Femur (tissue), 1 donor: Measurements from ENCODE around the gene EML6.
A peak's percentile ranks its signal among the peaks of the same experiment; 100 is the strongest.

Experiments
- DNase-seq: peaks from one replicate; pipeline ENCODE4 v3.0.0-alpha.2; 2017

The EML6 gene

GRCh38 chr2:54708584-54709335, 14.7 kb upstream of the EML6 start:
- peak; percentile 54 for DNase-seq

GRCh38 chr2:54709336-54709809, 14.1 kb upstream of the EML6 start:
- DNase-seq = no peak

GRCh38 chr2:54710216-54710615, 13.2 kb upstream of the EML6 start:
- no peak for DNase-seq

GRCh38 chr2:54712516-54712915, 10.9 kb upstream of the EML6 start:
- DNase-seq = no peak

- DNase-seq = no peak
Measured at GRCh38 chr2:54714996-54715395, 8.5 kb upstream of the EML6 start.

GRCh38 chr2:54716375-54716774, 7.1 kb upstream of the EML6 start:
- no peak for DNase-seq

GRCh38 chr2:54720563-54720962, 2.9 kb upstream of the EML6 start:
- DNase-seq = no peak

GRCh38 chr2:54722641-54723040, 821 bp upstream of the EML6 start:
- DNase-seq = no peak

GRCh38 chr2:54723996-54724559, 616 bp downstream of the EML6 start:
- DNase-seq = no peak

- peak; percentile 38 for DNase-seq
Measured at GRCh38 chr2:54724560-54725342, 1.3 kb downstream of the EML6 start.

GRCh38 chr2:54725343-54726099, 2.1 kb downstream of the EML6 start:
- DNase-seq = no peak

- no peak for DNase-seq
Measured at GRCh38 chr2:54726431-54726830, 3.0 kb downstream of the EML6 start.

GRCh38 chr2:54726940-54727339, 3.5 kb downstream of the EML6 start:
- no peak for DNase-seq

GRCh38 chr2:54728669-54729120, 5.2 kb downstream of the EML6 start:
- DNase-seq = no peak

GRCh38 chr2:54735636-54736035, 12.2 kb downstream of the EML6 start:
- no peak for DNase-seq

- no peak for DNase-seq
Measured at GRCh38 chr2:54738281-54738680, 14.8 kb downstream of the EML6 start.

GRCh38 chr2:54740333-54740732, 16.9 kb downstream of the EML6 start:
- DNase-seq = no peak

GRCh38 chr2:54741250-54741649, 17.8 kb downstream of the EML6 start:
- no peak for DNase-seq

GRCh38 chr2:54750040-54750439, 26.6 kb downstream of the EML6 start:
- no peak for DNase-seq

- DNase-seq = no peak
Measured at GRCh38 chr2:54752439-54752838, 29.0 kb downstream of the EML6 start.

GRCh38 chr2:54755641-54756326, 32.3 kb downstream of the EML6 start:
- no peak for DNase-seq

- no peak for DNase-seq
Measured at GRCh38 chr2:54757500-54757899, 34.0 kb downstream of the EML6 start.
